Measurements from ENCODE around the gene KRTAP5-1. TPM values are rescaled to one million over a fixed set of nuclear protein-coding genes. Genes with fewer than 3 reads are reported as not detected.

KRTAP5-1 gene
- total RNA-seq, 1 experiment from 2014 or later = not detected

GRCh38 chr11:1545432-1545831 lies 39.7 kb downstream of the KRTAP5-1 start:
- no peak for DNase-seq (ENCODE audit: low read depth)

- no peak for DNase-seq (ENCODE audit: low read depth)
Observed at GRCh38 chr11:1544536-1544935, 40.5 kb downstream of the KRTAP5-1 start.

- DNase-seq (ENCODE audit: low read depth) = no peak
Observed at GRCh38 chr11:1543606-1544263, 41.3 kb downstream of the KRTAP5-1 start.

GRCh38 chr11:1542267-1542666 lies 42.8 kb downstream of the KRTAP5-1 start:
- no peak for DNase-seq (ENCODE audit: low read depth)

- DNase-seq (ENCODE audit: low read depth) = no peak
Observed at GRCh38 chr11:1541474-1542204, 43.4 kb downstream of the KRTAP5-1 start.

- no peak for DNase-seq (ENCODE audit: low read depth)
Observed at GRCh38 chr11:1540074-1540473, 45.0 kb downstream of the KRTAP5-1 start.

- no peak for DNase-seq (ENCODE audit: low read depth)
Observed at GRCh38 chr11:1538153-1538552, 46.9 kb downstream of the KRTAP5-1 start.

- no peak for DNase-seq (ENCODE audit: low read depth)
Observed at GRCh38 chr11:1536065-1536843, 48.8 kb downstream of the KRTAP5-1 start.

GRCh38 chr11:1534682-1535081 lies 50.4 kb downstream of the KRTAP5-1 start:
- DNase-seq (ENCODE audit: low read depth) = no peak

Other genes starting within 250 kb of the KRTAP5-1 start
- gene BRSK2, start 195.3 kb downstream of the KRTAP5-1 start, total RNA-seq (2014; rRNA removed; shearing (Covaris generic)) = 0.58 and 0.84 TPM in 2 replicates
- 31.1 and 38.7 TPM in 2 replicates for gene MOB2, start 98.5 kb downstream of the KRTAP5-1 start, total RNA-seq (2014; rRNA removed; shearing (Covaris generic))
- gene DUSP8, start 13.0 kb downstream of the KRTAP5-1 start, total RNA-seq (2014; rRNA removed; shearing (Covaris generic)) = 0.07 and 0.40 TPM in 2 replicates
- gene KRTAP5-2, start 13.0 kb upstream of the KRTAP5-1 start, total RNA-seq (2014; rRNA removed; shearing (Covaris generic)) = not detected in 2 replicates
- gene KRTAP5-3, start 23.2 kb upstream of the KRTAP5-1 start, total RNA-seq (2014; rRNA removed; shearing (Covaris generic)) = not detected in 2 replicates
- gene KRTAP5-4, start 36.9 kb upstream of the KRTAP5-1 start, total RNA-seq (2014; rRNA removed; shearing (Covaris generic)) = not detected in 2 replicates
- gene KRTAP5-5, start 44.5 kb upstream of the KRTAP5-1 start, total RNA-seq (2014; rRNA removed; shearing (Covaris generic)) = not detected in 2 replicates
- gene KRTAP5-6, start 111.9 kb upstream of the KRTAP5-1 start, total RNA-seq (2014; rRNA removed; shearing (Covaris generic)) = not detected in 2 replicates
- gene IFITM10, start 165.3 kb upstream of the KRTAP5-1 start, total RNA-seq (2014; rRNA removed; shearing (Covaris generic)) = 0.47 and 0.58 TPM in 2 replicates
- gene CTSD, start 178.6 kb upstream of the KRTAP5-1 start, total RNA-seq (2014; rRNA removed; shearing (Covaris generic)) = 178 and 212 TPM in 2 replicates
- gene SYT8, start 249.7 kb upstream of the KRTAP5-1 start, total RNA-seq (2014; rRNA removed; shearing (Covaris generic)) = not detected in 2 replicates

Data from HT1080 (cell line).